SU-DHL-6 (cell line): ENCODE results near the gene SIAH2.

ENCODE experiments used
- H2AFZ ChIP-seq: fragments of 200-600 bp; sonication (generic); 2 replicates; pipeline ENCODE4 v1.6.1; 2014; ENCODE audit warnings: low read depth, mild to moderate bottlenecking, moderate library complexity, mixed read lengths, antibody characterized with exemption, low read length; ENCODE audit not compliant: severe bottlenecking
- H3F3A ChIP-seq: fragments of 200-600 bp; shearing (Covaris generic); 2 replicates; pipeline ENCODE4 v1.6.0; 2016; ENCODE audit warnings: antibody characterized with exemption, mild to moderate bottlenecking; ENCODE audit not compliant: insufficient read depth
- H3K27ac ChIP-seq: fragments of 200-600 bp; sonication (generic); 2 replicates; pipeline ENCODE4 v1.5.1; 2016; ENCODE audit warnings: low read depth, mild to moderate bottlenecking, low read length, moderate library complexity, mixed read lengths
- H3K27me3 ChIP-seq: fragments of 200-600 bp; sonication (generic), shearing (Covaris generic); 2 replicates; pipeline ENCODE4 v1.6.0; 2014; ENCODE audit warnings: mild to moderate bottlenecking, low read length
- H3K36me3 ChIP-seq: fragments of 200-600 bp; sonication (generic); 2 replicates; pipeline ENCODE4 v1.6.1; 2014; ENCODE audit warnings: mild to moderate bottlenecking, low read length, mixed read lengths
- H3K4me2 ChIP-seq: fragments of 300-600, 200-600 bp; shearing (Covaris generic), sonication (generic); 2 replicates; pipeline ENCODE4 v1.6.0; 2014; ENCODE audit warnings: low read length, low read depth, mild to moderate bottlenecking; ENCODE audit not compliant: poor library complexity, severe bottlenecking
- H3K4me3 ChIP-seq: fragments of 200-600 bp; sonication (generic); 2 replicates; pipeline ENCODE4 v1.5.1; 2014; ENCODE audit warnings: antibody characterized with exemption, low read length, mild to moderate bottlenecking, mixed read lengths; ENCODE audit not compliant: insufficient read depth, poor library complexity, severe bottlenecking
- H3K79me2 ChIP-seq: fragments of 200-600 bp; sonication (generic); 2 replicates; pipeline ENCODE4 v1.6.1; 2014; ENCODE audit warnings: mild to moderate bottlenecking, low read length, moderate library complexity; ENCODE audit not compliant: insufficient read depth
- H3K9ac ChIP-seq: fragments of 200-600 bp; sonication (generic); 2 replicates; pipeline ENCODE4 v1.7.0; 2014; ENCODE audit warnings: mild to moderate bottlenecking, low read length
- H3K9me2 ChIP-seq: fragments of 200-600 bp; sonication (generic); replicated peaks from 2 replicates; pipeline ENCODE4 v1.6.1; 2014; ENCODE audit warnings: low read length; ENCODE audit not compliant: insufficient read depth
- H3K9me3 ChIP-seq: fragments of 200-600 bp; sonication (generic); 2 replicates; pipeline ENCODE4 v1.6.1; 2014; ENCODE audit warnings: low read length, mixed read lengths; ENCODE audit not compliant: insufficient read depth
- H4K20me1 ChIP-seq: fragments of 200-600 bp; sonication (generic); 2 replicates; pipeline ENCODE4 v1.6.1; 2014; ENCODE audit warnings: low read depth, mild to moderate bottlenecking, antibody characterized with exemption, low read length, moderate library complexity, mixed read lengths
- CTCF ChIP-seq: fragments of 200-600 bp; sonication (generic); IDR thresholded peaks from one replicate; pipeline ENCODE4 v1.5.1; 2017; ENCODE audit warnings: antibody characterized with exemption, mild to moderate bottlenecking, low read length, moderate library complexity; ENCODE audit not compliant: insufficient read depth, poor library complexity, severe bottlenecking
- EZH2phosphoT487 ChIP-seq: fragments of 200-600 bp; sonication (generic), shearing (Covaris generic); conservative IDR thresholded peaks from 2 replicates; pipeline ENCODE4 v1.6.1; 2018; ENCODE audit warnings: mild to moderate bottlenecking, antibody characterized with exemption, low read length, moderate library complexity, mixed read lengths

The SIAH2 gene

DNA sequence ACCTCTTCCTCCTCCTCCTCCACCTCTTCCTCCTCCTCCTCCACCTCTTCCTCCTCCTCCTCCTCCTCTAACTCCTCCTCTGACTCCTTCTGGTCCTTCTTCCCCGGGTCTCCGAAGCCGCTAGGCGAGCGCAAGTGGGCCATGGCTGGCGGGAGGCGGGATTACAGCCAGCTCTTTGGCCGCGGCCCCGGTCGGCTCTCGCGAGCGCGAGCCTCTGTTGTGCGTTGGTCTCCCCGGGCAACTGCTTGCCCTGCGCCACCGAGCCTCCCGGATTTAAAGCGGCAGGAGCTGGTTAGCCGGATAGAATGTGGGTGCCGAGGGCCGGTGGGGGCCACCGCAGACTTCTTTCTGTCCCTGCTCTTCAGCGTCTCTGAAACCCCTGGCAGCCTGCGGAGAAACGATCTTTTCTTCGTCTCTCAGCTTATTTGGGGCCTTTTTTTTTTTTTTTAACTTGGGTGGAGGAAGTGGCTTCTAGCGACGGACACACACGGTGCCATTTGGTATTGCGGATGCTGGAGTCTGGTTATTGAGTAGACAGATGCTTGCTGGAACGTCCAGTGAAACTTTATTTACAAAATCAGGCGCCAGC is 59.1 kb downstream of the SIAH2 start, which contains the start of gene ERICH6:
TSS of gene ERICH6 (minus strand) at position 165 of the 589 bp plus-strand sequence. CDS start at position 143, 22 bp downstream.
- Histone ChIP-seq H3K9ac (peak within 1 kb of the TSS; percentile 67), H3F3A (0 out of 2 replicates have a peak, but pooled peaks cover 4% of the 10 kb centered on the region), H3K9me3 (no peaks in the 10 kb centered on the region), H3K36me3 (no peaks in the 10 kb centered on the region), H2AFZ (peak within 1 kb of the TSS; percentile 99), H3K27me3 (no peaks in the 10 kb centered on the region), H3K9me2 (no peaks in the 10 kb centered on the region), H3K4me3 (peak within 1 kb of the TSS; percentile 72), H3K4me2 (peak within 1 kb of the TSS; percentile 95), H4K20me1 (no peaks in the 10 kb centered on the region), H3K27ac (peak within 1 kb of the TSS; percentile 57), H3K79me2 (no peaks in the 10 kb centered on the region)
- TF ChIP-seq CTCF = no peak
- TF ChIP-seq EZH2phosphoT487 = no peak

DNA sequence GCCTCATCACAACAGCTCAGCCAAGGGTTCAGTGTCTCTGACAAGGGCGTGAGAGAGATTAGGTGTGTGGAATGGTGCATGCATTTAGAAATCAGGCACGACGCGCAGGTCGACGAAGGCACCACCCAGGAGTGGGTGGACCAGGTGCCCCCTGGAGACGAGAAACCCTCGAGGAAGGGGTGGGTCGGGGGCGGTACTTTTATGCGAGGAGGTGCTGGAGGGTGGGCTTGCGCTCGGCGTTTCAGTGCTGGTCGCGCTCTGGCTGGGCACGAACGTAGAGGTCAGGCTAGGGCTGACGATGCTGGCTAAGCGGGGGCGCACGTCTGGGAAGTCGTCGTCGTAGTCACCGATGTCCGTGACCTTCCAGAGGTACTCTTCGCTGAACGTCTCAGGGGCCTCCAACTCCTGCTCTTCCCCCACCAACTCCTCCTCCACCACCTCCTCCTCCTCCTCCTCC is 59.6 kb downstream of the SIAH2 start:
- H3K27ac ChIP-seq = peak overlapping the region; percentile 57; the same call in 1 of the 2 replicates
- peak overlapping the region; percentile 67 for H3K9ac ChIP-seq

DNA sequence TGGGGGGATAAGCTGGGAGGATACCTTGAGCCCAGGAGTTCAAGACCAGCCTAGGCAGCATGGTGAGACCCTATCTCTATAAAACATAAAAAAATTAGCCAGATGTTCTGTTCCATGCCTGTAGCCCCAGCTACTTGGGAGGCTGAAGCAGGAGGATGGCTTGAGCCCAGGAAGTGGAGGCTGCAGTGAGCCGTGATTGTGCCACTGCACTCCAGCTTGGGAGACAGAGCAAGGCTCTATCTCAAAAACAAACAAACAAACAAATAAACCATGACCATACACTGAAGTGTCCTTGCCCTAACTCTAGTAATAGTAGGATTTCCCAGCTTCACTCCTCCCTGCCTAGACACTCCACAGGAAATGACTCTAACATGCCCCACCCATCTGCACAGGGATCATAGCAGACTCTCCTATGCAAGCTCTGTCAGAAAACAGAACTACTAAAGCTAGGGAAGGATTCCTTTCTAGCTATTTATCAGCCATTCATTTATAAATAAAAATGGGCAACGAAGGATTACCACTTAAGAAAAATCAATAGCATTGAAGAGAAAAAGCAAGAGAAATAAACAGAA is 63.8 kb downstream of the SIAH2 start:
- H3K4me2 ChIP-seq = no peak overlapping the region
- H3K36me3 ChIP-seq = no peaks in the 10 kb centered on the region; the same call in 1 of the 2 replicates
- no peak overlapping the region for H3K4me3 ChIP-seq
- no peaks in the 10 kb centered on the region for H3K27me3 ChIP-seq
- H3K27ac ChIP-seq = no peak overlapping the region
- no peaks in the 10 kb centered on the region for H3K79me2 ChIP-seq
- no peaks in the 10 kb centered on the region for H4K20me1 ChIP-seq
- H2AFZ ChIP-seq = no peak overlapping the region
- no peak for TF ChIP-seq CTCF
- no peak overlapping the region for H3K9ac ChIP-seq
- H3K9me2 ChIP-seq = no peaks in the 10 kb centered on the region
- H3K9me3 ChIP-seq = peaks cover 9% of the 10 kb centered on the region; the same call in 1 of the 2 replicates
- H3F3A ChIP-seq = 0 out of 2 replicates have a peak, but pooled peaks cover 4% of the 10 kb centered on the region

More for the DNA sequence above, 59.6 kb downstream of the SIAH2 start:
- H3K27me3 ChIP-seq = no peaks in the 10 kb centered on the region
- no peaks in the 10 kb centered on the region for H4K20me1 ChIP-seq
- H3F3A ChIP-seq = 0 out of 2 replicates have a peak, but pooled peaks cover 4% of the 10 kb centered on the region
- H3K79me2 ChIP-seq = no peaks in the 10 kb centered on the region
- no peak for TF ChIP-seq EZH2phosphoT487
- no peak for TF ChIP-seq CTCF
- H3K9me3 ChIP-seq = no peaks in the 10 kb centered on the region
- H3K4me2 ChIP-seq = peak overlapping the region; percentile 95
- H3K36me3 ChIP-seq = no peaks in the 10 kb centered on the region
- H3K9me2 ChIP-seq = no peaks in the 10 kb centered on the region
- H2AFZ ChIP-seq = peak overlapping the region; percentile 99
- H3K4me3 ChIP-seq = peak overlapping the region; percentile 72
